ENCODE data around the gene GBGT1.

The GBGT1 gene

DNA sequence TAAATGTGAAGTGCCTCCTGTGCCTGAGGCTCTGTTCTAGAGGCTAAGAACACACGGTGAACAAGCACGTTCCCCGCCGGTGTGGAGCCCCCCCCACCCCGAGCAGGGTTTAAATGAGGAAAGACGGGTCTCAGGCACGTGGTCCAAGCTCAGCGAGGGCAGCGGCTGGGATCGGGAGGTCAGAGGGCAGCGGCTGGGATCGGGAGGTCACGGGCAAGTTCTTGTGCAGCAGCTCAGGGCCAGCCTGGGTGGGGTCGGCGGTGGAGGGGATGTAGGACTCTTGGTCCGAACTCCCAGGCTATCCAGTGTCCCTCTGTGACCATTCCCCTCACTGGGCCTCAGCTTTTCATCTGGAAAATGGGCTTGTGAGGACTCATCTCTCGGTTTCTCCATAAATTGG, 2.7 kb upstream of the GBGT1 start:
- DNase-seq (ENCODE audit: low spot score): no peak
- TF ChIP-seq, protein P1, sequence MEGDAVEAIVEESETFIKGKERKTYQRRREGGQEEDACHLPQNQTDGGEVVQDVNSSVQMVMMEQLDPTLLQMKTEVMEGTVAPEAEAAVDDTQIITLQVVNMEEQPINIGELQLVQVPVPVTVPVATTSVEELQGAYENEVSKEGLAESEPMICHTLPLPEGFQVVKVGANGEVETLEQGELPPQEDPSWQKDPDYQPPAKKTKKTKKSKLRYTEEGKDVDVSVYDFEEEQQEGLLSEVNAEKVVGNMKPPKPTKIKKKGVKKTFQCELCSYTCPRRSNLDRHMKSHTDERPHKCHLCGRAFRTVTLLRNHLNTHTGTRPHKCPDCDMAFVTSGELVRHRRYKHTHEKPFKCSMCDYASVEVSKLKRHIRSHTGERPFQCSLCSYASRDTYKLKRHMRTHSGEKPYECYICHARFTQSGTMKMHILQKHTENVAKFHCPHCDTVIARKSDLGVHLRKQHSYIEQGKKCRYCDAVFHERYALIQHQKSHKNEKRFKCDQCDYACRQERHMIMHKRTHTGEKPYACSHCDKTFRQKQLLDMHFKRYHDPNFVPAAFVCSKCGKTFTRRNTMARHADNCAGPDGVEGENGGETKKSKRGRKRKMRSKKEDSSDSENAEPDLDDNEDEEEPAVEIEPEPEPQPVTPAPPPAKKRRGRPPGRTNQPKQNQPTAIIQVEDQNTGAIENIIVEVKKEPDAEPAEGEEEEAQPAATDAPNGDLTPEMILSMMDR (IDR thresholded peaks at IDR 0.05; ENCODE audit: extremely low read depth, insufficient read depth, missing control alignments): no peak
- in situ Hi-C loops (cut with MboI; ENCODE audit: low pct_unique_long_range_greater_than_20kb, low sequenced_read_pairs, unreplicated experiment): no loop called here

DNA sequence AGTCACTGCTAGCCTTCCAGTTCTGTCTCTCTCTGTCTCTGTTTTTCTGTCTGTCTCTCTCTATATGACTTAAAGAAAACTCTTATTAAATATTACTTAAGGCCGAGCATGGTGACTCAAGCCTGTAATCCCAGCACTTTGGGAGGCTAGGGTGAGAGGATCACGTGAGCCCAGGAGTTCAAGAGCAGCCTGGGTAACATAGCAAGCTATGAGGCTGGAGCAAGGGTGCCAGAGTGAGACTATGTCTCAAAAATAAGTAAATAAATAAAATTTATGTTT, 1.7 kb upstream of the GBGT1 start:
- no peak for DNase-seq (ENCODE audit: low spot score)
- in situ Hi-C loops (cut with MboI; ENCODE audit: low pct_unique_long_range_greater_than_20kb, low sequenced_read_pairs, unreplicated experiment): no loop called here
- TF ChIP-seq, protein P1 (IDR thresholded peaks at IDR 0.05; ENCODE audit: extremely low read depth, insufficient read depth, missing control alignments): no peak

DNA sequence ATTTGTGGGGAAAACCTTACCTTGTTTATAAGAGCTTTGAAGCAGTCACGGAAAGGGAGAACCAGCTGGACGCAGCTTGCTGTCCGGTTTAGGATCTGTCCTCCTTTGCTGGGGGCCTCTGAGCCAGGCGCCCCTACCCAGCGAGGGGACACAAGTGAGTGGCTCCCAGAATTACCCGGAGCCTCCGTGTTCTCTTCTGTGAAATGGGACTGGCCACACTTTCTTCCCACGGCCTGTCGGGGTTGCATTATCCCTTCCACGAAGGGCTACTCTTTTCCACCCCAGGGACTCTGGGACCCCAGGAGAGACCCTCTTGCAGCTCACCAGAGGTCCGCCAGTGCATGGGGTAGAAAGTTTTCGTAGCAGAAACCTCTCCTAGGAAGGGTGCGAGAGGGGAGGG, 477 bp upstream of the GBGT1 start:
- in situ Hi-C loops (cut with MboI; ENCODE audit: low pct_unique_long_range_greater_than_20kb, low sequenced_read_pairs, unreplicated experiment): no loop called here
- TF ChIP-seq, protein P1 (IDR thresholded peaks at IDR 0.05; ENCODE audit: extremely low read depth, insufficient read depth, missing control alignments): no peak
- DNase-seq (ENCODE audit: low spot score): no peak

DNA sequence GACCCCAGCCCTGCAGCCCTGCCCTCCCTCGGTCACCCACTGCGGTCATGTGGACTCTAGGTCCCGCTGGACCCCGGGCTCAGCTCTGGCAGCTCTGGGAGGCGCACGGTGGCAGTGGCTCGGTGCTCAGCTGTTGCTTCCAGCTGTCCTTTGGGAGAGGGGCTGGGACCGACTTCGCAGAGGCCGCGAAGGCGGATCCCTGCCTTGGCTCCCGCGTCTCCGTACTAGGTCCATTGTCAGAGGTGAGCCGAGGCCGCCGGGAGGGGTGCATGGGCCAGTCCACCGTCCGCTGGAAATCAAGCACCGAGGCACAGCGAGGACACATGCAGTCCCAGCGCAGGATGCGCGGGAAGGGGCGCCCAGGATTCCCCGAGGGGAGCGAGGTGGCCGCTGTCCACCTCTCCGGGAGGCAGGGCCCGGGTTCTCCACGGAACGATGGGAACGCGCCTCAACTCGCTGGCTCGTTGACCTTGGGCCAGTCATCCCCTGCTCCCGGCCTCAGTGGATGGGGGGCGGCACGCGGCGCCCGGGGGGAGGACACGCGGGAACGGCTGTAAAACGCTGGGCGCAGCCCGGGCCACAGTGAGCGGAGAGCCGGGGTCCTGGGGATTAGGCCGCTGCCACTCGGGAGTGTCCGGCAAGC, 732 bp downstream of the GBGT1 start:
- DNase-seq (ENCODE audit: low spot score): peak; percentile 14
- in situ Hi-C loops (cut with MboI; ENCODE audit: low pct_unique_long_range_greater_than_20kb, low sequenced_read_pairs, unreplicated experiment): no loop called here
- TF ChIP-seq, protein P1 (IDR thresholded peaks at IDR 0.05; ENCODE audit: extremely low read depth, insufficient read depth, missing control alignments): no peak

DNA sequence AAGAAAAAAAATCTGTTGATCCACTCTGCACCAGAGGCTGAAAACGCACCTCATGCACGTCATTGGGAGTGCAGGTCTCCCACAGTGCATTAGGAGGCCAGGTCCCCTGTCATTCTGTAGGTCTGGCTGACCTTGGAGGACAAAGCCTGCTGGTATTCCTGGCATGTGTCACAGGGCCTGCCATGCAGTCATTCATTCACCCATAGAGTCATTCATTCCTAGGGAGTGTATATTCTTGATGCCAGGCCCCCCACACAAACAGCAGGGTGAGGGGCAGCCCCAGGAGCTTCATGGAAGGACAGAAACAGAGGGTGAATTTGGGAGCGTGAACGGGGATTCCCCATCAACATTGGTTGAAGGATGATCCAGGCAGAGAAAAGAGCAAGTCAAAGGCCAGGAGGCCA, 2.2 kb downstream of the GBGT1 start:
- in situ Hi-C loops (cut with MboI; ENCODE audit: low pct_unique_long_range_greater_than_20kb, low sequenced_read_pairs, unreplicated experiment): no loop called here
- TF ChIP-seq, protein P1 (IDR thresholded peaks at IDR 0.05; ENCODE audit: extremely low read depth, insufficient read depth, missing control alignments): no peak
- no peak for DNase-seq (ENCODE audit: low spot score)

DNA sequence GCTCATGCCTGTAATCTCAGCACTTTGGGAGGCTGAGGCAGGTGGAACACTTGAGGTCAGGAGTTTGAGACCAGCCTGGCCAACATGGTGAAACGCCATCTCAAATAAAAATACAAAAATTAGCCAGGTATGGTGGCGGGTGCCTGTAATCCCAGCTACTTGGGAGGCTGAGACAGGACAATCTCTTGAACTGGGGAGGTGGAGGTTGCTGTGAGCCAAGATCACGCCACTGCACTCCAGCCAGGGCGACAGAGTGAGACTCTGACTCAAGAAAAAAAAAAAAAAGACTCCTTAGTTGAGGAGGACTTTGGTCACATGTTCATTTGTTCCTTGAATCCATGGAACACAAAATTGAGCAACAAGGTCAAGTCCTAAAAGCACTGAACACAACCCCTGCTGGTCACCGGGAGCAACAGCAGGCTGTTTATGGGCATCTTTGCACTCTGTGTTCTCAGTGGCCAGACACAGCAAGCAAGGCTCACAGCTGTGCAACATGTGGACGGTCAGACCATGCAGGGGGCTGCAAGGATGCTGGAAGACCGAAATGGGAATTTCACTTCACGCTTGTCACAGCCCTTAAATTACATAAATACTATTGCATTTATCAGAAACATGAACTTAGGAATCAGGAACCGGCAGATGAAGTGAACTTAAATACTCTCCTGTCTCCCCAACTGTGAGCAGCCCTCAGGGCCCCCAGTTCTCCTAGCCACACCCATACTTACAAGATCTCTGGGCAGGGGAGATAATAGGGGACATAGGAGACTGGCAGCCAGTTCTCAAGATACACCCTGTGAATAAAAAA, 2.8 kb downstream of the GBGT1 start:
- in situ Hi-C loops (cut with MboI; ENCODE audit: low pct_unique_long_range_greater_than_20kb, low sequenced_read_pairs, unreplicated experiment): no loop called here
- peak; percentile 88 for DNase-seq (ENCODE audit: low spot score)
- TF ChIP-seq, protein P1 (IDR thresholded peaks at IDR 0.05; ENCODE audit: extremely low read depth, insufficient read depth, missing control alignments): peak; percentile 73

Data from GM13977 (cell line).